ENCODE results near the gene SH3GLB2.
A peak's percentile ranks its signal among the peaks of the same experiment; 100 is the strongest.

SH3GLB2 gene

GRCh38 chr9:129028192-129028966 is at the start of gene SH3GLB2:
SH3GLB2 (minus strand) TSS chr9:129028331; CDS start chr9:129028154, 177 bp downstream.
- peak; percentile 94 for DNase-seq

DNA sequence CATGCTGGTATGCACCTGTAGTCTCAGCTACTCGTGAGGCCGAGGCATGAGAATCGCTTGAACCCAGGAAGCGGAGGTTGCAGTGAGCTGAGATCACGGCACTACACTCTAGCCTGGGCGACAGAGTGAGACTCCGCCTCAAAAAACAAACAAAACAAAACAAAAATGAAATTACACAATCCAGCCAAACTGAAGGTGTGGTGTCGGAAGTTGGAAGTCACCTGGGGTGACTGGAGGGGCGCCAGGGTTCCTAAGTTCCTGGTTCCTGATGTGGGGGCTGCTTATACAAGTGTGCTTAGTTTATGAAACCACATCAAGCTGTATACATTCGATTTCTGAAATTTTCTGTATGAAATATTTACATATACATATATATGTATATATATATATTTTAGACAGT is 49.1 kb upstream of the SH3GLB2 start:
- DNase-seq, result no peak

DNA sequence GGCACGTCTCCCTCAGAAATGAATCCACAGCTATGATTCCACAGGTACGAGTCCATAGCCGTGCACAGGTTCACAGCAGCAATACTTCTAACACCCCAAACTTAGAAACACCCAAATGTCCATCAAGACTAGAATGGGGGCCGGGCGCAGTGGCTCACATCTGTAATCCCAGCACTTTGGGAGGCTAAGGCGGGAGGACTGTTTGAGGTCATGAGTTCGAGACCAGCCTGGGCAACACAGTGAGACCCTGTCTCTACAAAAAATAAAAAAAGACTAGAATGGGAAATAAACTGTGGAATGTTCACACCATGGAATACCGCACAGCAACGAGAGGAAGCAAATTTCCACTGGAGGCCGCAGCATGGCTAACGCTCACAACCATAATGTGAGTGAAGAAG is 48.5 kb upstream of the SH3GLB2 start:
- no peak for DNase-seq

DNA sequence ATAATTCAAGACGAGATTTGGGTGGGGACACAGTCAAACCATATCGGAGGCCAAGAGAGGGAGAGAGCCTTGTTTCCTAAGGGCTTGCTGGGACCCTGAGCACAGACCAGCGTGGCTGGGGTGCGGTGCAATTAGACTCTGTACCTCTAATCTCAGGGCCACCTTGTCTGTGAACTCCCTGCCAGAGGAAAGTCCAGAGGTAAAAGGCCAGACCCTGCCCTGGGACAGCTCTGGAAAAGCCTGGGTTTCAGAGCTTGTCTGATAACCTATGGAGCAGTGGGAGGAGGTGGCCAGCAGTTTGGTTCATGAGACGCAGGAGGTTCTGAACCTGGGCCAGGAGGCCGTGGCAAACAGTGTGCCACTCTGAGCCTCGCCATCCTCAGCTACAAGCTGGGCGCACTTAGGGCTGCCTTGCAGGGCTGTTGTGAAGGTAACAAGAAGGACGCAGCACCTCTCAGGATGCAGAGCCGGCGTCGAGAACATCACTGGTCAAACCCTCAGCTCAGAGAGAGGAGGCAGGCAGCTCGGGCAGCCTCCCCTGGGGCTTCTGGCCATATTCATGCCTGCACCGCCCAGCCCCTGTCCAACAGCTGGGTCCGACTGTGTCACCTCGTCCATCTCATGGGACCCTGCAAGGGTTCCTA is 48.0 kb upstream of the SH3GLB2 start:
- DNase-seq, result no peak

DNA sequence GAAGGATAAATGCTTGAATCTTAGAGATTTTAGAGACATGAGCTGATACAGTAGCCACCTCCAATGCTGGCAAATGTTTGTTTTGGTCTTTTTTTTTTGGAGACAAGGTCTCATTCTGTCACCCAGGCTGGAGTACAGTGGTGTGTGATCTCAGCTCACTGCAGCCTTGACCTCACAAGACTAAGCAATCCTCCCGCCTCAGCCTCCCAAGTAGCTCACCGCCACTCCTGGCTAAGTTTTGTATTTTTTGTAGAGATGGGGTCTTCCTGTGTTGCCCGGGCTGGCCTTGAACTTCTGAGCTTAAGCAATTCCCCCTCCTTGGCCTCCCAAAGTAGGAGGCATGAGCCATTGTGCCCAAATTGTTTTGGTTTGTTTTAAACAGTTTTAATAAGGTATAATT is 46.0 kb upstream of the SH3GLB2 start:
- no peak for DNase-seq

- DNase-seq, result peak; percentile 12
Measured at GRCh38 chr9:129073404-129073803, 45.3 kb upstream of the SH3GLB2 start.

GRCh38 chr9:129072171-129072570 is 44.0 kb upstream of the SH3GLB2 start:
- no peak for DNase-seq

DNA sequence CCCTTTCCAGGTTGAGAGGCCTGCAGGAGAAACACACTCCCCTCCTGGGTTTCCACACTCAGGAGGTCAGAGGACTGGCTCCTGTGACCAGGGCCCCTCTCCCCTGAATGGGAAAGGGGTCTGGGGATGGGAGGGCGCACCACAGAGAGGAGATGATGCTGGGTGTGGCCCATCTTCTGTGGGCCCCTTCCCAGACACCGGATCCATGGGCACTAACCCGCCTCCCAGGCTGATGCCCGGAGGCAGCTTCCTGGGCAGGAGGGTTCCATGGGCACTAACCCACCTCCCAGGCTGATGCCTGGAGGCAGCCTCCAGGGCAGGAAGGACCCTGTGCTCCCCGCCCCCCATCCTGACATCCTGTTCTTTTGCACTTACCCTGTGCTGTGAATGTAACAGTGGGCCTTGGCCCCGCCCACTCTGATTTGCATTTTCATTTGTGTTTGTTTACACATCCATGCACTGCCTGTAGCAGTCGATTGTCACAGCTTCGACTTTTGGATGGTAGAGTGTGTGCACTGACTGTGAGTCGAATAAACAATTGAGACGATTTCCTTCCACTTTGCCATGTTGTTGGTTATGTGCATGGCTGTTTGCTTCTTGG is 43.5 kb upstream of the SH3GLB2 start:
- DNase-seq, result peak; percentile 21

- no peak for DNase-seq
Measured at GRCh38 chr9:129070696-129071525, 42.8 kb upstream of the SH3GLB2 start.

- no peak for DNase-seq
Measured at GRCh38 chr9:129069862-129070641, 41.9 kb upstream of the SH3GLB2 start.

DNA sequence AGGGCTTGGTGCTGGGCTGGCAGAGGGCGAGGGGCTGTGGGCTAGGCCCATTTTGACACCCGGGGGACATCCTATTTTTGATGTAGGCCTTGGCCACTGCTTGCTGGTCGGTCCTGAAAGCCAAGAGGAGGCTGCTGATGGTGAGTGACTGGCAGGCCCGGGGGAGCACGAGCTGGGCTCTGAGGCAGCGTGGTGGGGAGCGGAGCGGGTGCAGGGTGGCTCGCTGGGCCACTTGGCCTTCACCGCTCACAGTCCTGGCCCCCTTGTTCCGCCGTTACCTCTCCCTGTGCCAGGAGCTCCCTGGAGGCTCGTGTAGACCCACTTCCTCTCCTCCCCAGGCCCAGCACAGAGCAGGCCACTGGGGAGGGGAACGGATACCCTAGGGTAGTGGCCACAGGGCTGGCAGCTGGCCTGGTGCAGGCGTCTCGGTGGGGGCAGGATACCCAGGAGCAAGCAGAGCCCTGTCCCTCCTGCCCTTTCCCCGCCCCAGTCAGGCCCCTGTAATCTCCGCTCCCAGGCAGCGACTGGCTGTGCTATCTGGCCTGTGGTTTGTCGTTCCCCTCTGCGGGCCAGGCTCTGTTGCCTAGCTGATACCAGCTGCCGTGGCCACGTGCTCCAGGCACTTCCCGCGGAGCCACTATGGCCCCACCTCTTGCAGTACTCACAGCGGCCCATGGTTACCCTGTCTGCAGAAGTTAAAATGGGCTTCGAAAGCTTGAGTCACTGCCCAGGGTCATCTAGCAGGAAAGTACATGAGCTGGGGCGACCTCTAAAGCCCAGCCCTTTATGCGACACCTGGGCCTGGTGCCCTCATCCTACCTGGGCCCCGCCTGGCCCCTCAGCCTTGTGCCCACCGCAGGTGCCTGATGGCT is 41.1 kb upstream of the SH3GLB2 start:
- DNase-seq, result peak; percentile 60

DNA sequence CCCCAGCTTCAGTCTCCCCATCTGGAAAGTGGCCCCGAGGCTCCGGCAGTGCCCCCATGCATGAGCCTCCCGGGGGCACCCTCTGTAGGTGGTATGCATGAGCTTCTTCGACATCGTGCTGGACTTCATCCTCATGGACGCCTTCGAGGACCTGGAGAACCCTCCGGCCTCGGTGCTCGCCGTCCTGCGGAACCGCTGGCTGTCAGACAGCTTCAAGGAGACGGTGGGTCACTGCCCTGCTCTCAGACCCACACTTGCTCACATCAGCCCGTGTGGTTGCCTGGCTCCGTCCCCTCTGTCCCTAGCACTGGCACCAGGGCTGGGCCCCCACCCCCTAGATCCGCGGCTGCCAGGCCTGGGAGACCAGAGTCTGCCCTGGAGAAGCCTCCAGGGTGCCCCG is 40.0 kb upstream of the SH3GLB2 start:
- no peak for DNase-seq

DNA sequence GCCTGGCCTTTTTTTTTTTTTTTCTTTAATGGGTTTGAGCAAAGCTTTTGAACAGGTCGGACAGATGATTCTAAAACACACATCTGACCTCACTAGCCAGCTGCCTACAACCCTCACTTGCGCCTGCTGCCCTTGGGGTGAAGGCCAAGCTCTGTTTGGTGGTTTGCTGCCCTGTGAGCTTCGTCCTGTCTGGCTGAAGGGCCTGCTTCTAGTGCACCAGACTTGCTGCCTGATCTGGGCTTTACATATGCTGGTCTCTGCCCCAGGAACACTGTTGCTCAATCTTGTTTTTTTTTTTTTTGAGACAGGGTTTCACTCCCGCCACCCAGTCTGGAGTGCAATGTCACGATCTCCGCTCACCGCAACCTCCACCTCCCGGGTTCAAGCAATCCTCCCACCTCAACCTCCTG is 36.4 kb upstream of the SH3GLB2 start:
- no peak for DNase-seq

- no peak for DNase-seq
Measured at GRCh38 chr9:129063061-129063460, 34.9 kb upstream of the SH3GLB2 start.

GRCh38 chr9:129060991-129061390 is 32.9 kb upstream of the SH3GLB2 start:
- DNase-seq, result no peak

DNA sequence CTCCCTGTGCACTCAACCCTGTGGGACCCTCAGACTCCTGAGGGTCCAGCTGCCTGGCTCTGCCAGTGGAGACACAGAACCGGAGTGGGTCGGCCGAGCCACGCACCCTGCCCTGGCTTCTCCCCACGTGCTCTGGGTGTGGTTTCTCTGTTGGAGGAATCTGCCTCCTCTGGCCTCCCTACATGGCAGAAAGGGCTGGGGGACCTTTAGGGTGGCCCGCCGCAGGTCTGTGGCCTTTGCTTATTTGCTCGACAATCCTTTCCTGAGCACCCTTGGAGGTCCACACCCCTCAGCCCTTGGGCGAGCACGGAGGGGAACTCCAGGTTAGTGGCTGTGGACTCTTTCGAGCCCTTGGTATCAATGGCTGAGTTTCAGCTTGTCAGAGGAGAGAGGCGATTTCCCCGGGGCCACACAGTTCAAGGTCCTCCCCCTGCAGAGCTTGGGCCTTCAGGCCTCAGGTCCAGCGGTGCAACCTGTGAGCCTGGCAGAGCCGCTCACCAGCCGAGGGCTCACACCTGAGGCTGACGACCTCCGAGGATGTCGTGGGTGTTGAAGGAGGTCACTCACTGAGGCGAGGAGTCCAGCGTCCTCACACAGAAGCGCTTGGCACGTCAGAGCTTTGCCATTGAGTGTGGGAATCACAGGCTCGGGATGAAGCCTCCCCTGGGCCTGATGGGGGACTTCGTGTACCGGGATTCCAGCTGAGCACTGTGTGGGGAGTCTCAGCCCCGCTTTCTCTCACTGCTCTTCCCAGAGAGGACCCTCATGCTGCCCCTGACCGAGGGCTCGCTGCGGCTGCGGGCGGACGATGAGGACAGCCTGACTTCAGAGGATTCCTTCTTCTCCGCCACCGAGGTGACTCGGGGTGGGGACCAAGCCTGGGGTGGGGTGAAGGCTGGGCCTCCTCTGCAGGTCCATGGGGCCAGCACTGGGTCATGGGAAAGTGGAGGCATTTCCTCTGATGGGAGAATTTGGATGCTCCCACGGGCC is 32.0 kb upstream of the SH3GLB2 start:
- no peak for DNase-seq

DNA sequence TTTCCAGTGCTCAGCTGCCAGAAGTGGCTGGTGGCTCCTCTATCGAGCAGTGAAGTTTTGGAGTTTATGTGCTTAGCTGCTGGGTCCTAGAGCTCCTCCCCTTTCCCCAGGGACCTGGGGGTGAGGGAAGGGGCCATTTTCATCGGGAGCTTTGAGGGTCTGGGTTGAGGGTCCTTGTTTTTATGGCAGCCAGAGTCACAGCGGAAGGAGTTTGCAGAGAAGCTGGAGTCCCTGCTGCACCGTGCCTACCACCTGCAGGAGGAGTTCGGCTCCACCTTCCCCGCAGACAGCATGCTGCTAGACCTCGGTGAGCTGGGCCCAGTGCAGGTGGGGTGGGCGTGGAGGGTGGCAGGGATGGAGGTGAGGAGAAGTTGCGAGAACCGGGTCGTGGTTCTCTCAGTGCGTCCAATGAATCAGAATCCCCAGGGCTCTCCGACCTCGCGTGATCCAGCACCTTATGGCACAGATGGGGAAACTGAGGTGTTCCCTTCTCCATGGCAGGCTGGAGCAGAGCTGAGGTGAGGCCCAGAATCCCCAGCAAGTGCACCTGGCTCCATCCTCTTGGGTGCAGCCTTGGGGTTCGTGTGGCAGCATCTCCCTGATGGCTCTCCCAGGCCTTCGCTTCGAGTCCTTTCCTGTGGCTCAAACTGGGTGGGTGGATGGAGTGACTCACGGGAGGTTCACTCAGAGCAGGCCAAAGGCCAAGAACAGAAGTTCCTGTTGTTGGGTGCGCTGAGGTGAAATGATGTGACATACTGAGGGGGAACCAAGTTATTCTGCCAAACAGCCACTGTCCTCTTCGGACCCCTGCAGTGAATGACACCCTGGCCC is 31.0 kb upstream of the SH3GLB2 start:
- no peak for DNase-seq

DNA sequence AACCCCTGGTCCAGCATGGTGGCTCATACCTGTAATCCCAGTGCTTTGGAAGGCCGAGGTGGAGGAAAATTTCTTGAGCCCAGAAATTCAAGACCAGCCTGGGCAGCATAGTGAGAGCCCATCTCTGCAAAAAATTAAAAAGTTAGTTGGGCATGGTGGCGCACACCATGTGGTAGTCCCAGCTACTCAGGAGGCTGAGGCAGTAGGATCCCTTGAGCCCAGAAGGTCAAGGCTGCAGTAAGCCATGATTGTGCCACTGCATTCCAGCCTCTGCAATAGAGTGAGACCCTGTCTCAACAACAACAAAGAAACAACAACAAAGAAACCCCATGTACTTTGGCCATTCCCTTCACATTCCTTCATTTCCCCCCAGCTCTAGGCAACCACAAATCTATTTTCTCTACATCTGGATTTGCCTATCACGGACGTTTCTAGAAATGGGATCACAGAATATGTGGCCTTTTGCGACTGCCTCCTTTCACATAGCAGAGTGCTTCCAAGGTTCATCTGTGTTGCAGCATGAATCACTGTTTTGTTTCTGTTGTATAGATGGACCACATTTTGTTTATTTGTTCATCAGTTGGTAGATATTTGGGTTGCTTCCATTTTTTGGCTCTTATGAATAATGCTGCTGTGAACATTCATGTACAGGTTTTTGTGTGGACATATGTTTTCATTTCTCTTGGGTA is 26.2 kb upstream of the SH3GLB2 start:
- no peak for DNase-seq

DNA sequence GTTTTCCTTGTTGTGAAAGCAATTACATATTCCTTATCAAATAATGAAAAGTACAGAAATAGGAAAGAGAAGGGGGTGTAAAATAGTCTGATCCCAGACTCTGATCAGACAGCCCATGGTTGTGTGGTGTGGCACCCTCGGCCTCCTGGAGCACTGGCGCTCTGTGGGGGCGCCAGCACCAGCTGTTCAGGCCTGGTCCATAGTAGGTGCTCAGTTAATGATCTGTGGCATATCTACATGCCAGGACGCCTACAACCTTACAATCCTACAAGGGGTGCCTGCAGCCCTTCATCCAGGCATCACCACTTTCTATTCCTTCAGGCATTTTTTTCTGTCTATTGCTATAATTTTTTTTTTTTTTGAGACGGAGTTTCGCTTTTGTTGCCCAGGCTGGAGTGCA is 24.9 kb upstream of the SH3GLB2 start:
- no peak for DNase-seq
